KMS-11 (cell line): Measurements from ENCODE around the gene STAMBP.
"Not testable (repeated sequence)": the region's sequence is repeated elsewhere in the genome, so short reads cannot be mapped to it uniquely, and the experiment has no call there.

Experiments
- H2AFZ ChIP-seq: fragments of 200-600 bp; sonication (generic); 2 replicates; pipeline ENCODE4 v1.6.1; 2016; ENCODE audit warnings: antibody characterized with exemption, mixed run types, low read depth
- H3K27ac ChIP-seq: fragments of 200-600 bp; sonication (generic); 2 replicates; pipeline ENCODE4 v1.6.1; 2016; ENCODE audit warnings: mild to moderate bottlenecking, mixed run types
- H3K27me3 ChIP-seq: fragments of 200-600 bp; sonication (generic); 2 replicates; pipeline ENCODE4 v1.6.1; 2017; ENCODE audit warnings: mild to moderate bottlenecking, low read depth, mixed run types, moderate library complexity; ENCODE audit not compliant: insufficient read depth
- H3K36me3 ChIP-seq: fragments of 200-600 bp; sonication (generic); 2 replicates; pipeline ENCODE4 v1.6.1; 2017; ENCODE audit warnings: mild to moderate bottlenecking, mixed run types; ENCODE audit not compliant: insufficient read depth
- H3K4me1 ChIP-seq: fragments of 200-600 bp; sonication (generic); 2 replicates; pipeline ENCODE4 v1.6.1; 2016; ENCODE audit warnings: mild to moderate bottlenecking, low read depth, mixed run types; ENCODE audit not compliant: poor library complexity, severe bottlenecking
- H3K4me2 ChIP-seq: fragments of 200-600 bp; sonication (generic); 2 replicates; pipeline ENCODE4 v1.7.0; 2016; ENCODE audit warnings: mild to moderate bottlenecking, mixed run types
- H3K4me3 ChIP-seq: fragments of 200-600 bp; sonication (generic); IDR thresholded peaks from 2 replicates; pipeline ENCODE4 v1.6.1; 2017; ENCODE audit warnings: low read depth, low read length, mixed read lengths; ENCODE audit not compliant: insufficient read depth
- H3K79me2 ChIP-seq: fragments of 200-600 bp; sonication (generic); 2 replicates; pipeline ENCODE4 v1.6.1; 2016; ENCODE audit warnings: low read depth, mixed run types; ENCODE audit not compliant: insufficient read depth
- H3K9ac ChIP-seq: fragments of 200-600 bp; sonication (generic); 2 replicates; pipeline ENCODE4 v1.6.1; 2016; ENCODE audit warnings: mild to moderate bottlenecking, mixed run types
- H4K20me1 ChIP-seq: fragments of 200-600 bp; sonication (generic); 2 replicates; pipeline ENCODE4 v1.6.1; 2016; ENCODE audit warnings: mild to moderate bottlenecking, mixed run types; ENCODE audit not compliant: insufficient read depth
- CTCF ChIP-seq: fragments of 200-600 bp; sonication (generic); conservative IDR thresholded peaks from 2 replicates; pipeline ENCODE4 v1.6.1; 2017; ENCODE audit warnings: low read depth, mild to moderate bottlenecking, antibody characterized with exemption, low read length, moderate library complexity, mixed read lengths

Gene STAMBP

GRCh38 chr2:73886357-73886756 lies 57.6 kb downstream of the STAMBP start:
- Histone ChIP-seq H3K4me1 (peaks cover 5% of the 10 kb centered on the region), H3K4me2 (no peak overlapping the region), H3K27ac (no peak overlapping the region), H3K4me3 (no peak overlapping the region), H3K27me3 (no peaks in the 10 kb centered on the region), H4K20me1 (no peaks in the 10 kb centered on the region), H3K79me2 (no peaks in the 10 kb centered on the region), H3K9ac (no peak overlapping the region), H3K36me3 (no peaks in the 10 kb centered on the region), H2AFZ (no peak overlapping the region)
- TF ChIP-seq CTCF: no peak

- H3K9ac ChIP-seq, H3K27ac ChIP-seq, H3K36me3 ChIP-seq, H3K4me1 ChIP-seq, H2AFZ ChIP-seq, H3K4me3 ChIP-seq, H3K79me2 ChIP-seq, H3K4me2 ChIP-seq, H3K27me3 ChIP-seq, H4K20me1 ChIP-seq: not testable (repeated sequence)
Measured at GRCh38 chr2:73887596-73888353, 59.0 kb downstream of the STAMBP start.

GRCh38 chr2:73888388-73888787 lies 59.6 kb downstream of the STAMBP start:
- Histone ChIP-seq H3K4me3 (no peak overlapping the region), H3K27me3 (no peaks in the 10 kb centered on the region), H4K20me1 (no peaks in the 10 kb centered on the region), H2AFZ (no peak overlapping the region), H3K27ac (no peak overlapping the region), H3K4me2 (no peak overlapping the region), H3K9ac (no peak overlapping the region), H3K4me1 (peaks cover 5% of the 10 kb centered on the region), H3K79me2 (no peaks in the 10 kb centered on the region), H3K36me3 (no peaks in the 10 kb centered on the region)
- TF ChIP-seq CTCF: no peak

GRCh38 chr2:73889206-73889605 lies 60.4 kb downstream of the STAMBP start:
- H3K36me3 ChIP-seq: no peaks in the 10 kb centered on the region
- no peaks in the 10 kb centered on the region for H3K27me3 ChIP-seq
- H2AFZ ChIP-seq: no peak overlapping the region
- H3K9ac ChIP-seq: no peak overlapping the region
- no peak for TF ChIP-seq CTCF
- H3K4me3 ChIP-seq: no peak overlapping the region
- no peak overlapping the region for H3K4me2 ChIP-seq
- no peak overlapping the region for H3K27ac ChIP-seq
- no peaks in the 10 kb centered on the region for H3K79me2 ChIP-seq
- peaks cover 5% of the 10 kb centered on the region for H3K4me1 ChIP-seq
- no peaks in the 10 kb centered on the region for H4K20me1 ChIP-seq

GRCh38 chr2:73890301-73891092 lies 61.7 kb downstream of the STAMBP start:
- no peak overlapping the region for H3K27ac ChIP-seq
- H3K4me2 ChIP-seq: no peak overlapping the region
- no peak overlapping the region for H3K9ac ChIP-seq
- H3K36me3 ChIP-seq: no peaks in the 10 kb centered on the region
- no peak overlapping the region for H3K4me3 ChIP-seq
- no peak for TF ChIP-seq CTCF
- peaks cover 5% of the 10 kb centered on the region for H3K4me1 ChIP-seq
- H3K79me2 ChIP-seq: no peaks in the 10 kb centered on the region
- no peaks in the 10 kb centered on the region for H4K20me1 ChIP-seq
- H2AFZ ChIP-seq: no peak overlapping the region
- no peaks in the 10 kb centered on the region for H3K27me3 ChIP-seq
